HG03565 (cell line): ENCODE data around the gene NUDT21.
A peak's percentile ranks its signal among the peaks of the same experiment; 100 is the strongest.

Experiments
- ATAC-seq: cut with Tn5 transposase; IDR thresholded peaks from one replicate; pipeline ENCODE4 v1.9.1; 2021; ENCODE audit warnings: mild to moderate bottlenecking, moderate library complexity; ENCODE audit not compliant: unreplicated experiment

NUDT21 gene

GRCh38 chr16:56462064-56462796 lies 11.1 kb upstream of the NUDT21 start:
- ATAC-seq: no peak

GRCh38 chr16:56460101-56460500 lies 9.0 kb upstream of the NUDT21 start:
- no peak for ATAC-seq

- no peak for ATAC-seq
Observed at GRCh38 chr16:56457927-56458470, 6.9 kb upstream of the NUDT21 start.

GRCh38 chr16:56451753-56452689 lies 889 bp upstream of the NUDT21 start:
- peak; percentile 14 for ATAC-seq

GRCh38 chr16:56450275-56450985 lies 702 bp downstream of the NUDT21 start:
- peak; percentile 19 for ATAC-seq

GRCh38 chr16:56448005-56448404 lies 3.1 kb downstream of the NUDT21 start:
- no peak for ATAC-seq

- no peak for ATAC-seq
Observed at GRCh38 chr16:56447286-56447685, 3.8 kb downstream of the NUDT21 start.

- no peak for ATAC-seq
Observed at GRCh38 chr16:56438038-56438437, 13.1 kb downstream of the NUDT21 start.

- ATAC-seq: no peak
Observed at GRCh38 chr16:56436258-56436657, 14.9 kb downstream of the NUDT21 start.

GRCh38 chr16:56428091-56428490 lies 23.0 kb downstream of the NUDT21 start:
- no peak for ATAC-seq

- ATAC-seq: no peak
Observed at GRCh38 chr16:56426585-56426984, 24.5 kb downstream of the NUDT21 start.

GRCh38 chr16:56425439-56425832 lies 25.7 kb downstream of the NUDT21 start, which contains the start of gene AMFR:
TSS of gene AMFR (minus strand) at chr16:56425545. CDS start at chr16:56425327, 218 bp downstream.
- ATAC-seq: peak; percentile 60

- ATAC-seq: peak; percentile 27
Observed at GRCh38 chr16:56424791-56425438, 26.2 kb downstream of the NUDT21 start.

- no peak for ATAC-seq
Observed at GRCh38 chr16:56424404-56424764, 26.7 kb downstream of the NUDT21 start.

- ATAC-seq: no peak
Observed at GRCh38 chr16:56423584-56424403, 27.3 kb downstream of the NUDT21 start.

GRCh38 chr16:56422896-56423441 lies 28.2 kb downstream of the NUDT21 start:
- no peak for ATAC-seq

GRCh38 chr16:56421976-56422669 lies 29.0 kb downstream of the NUDT21 start:
- no peak for ATAC-seq

- no peak for ATAC-seq
Observed at GRCh38 chr16:56421313-56421712, 29.8 kb downstream of the NUDT21 start.

- no peak for ATAC-seq
Observed at GRCh38 chr16:56420613-56421012, 30.5 kb downstream of the NUDT21 start.
